K562 (cell line): ENCODE measurements around the gene AASS.

ENCODE experiments used
- EZH2 ChIP-seq: IDR thresholded peaks from 2 replicates; pipeline ENCODE4 v1.6.1; 2012; ENCODE audit warnings: low read depth, mild to moderate bottlenecking, inconsistent platforms, low read length, borderline replicate concordance
- FOS ChIP-seq: IDR thresholded peaks from 3 replicates; pipeline ENCODE4 v1.6.1; 2011; ENCODE audit not compliant: insufficient read length; ENCODE audit errors: extremely low read depth
- GTF2A2 ChIP-seq: IDR thresholded peaks from 2 replicates; pipeline ENCODE4 v1.6.1; 2016; ENCODE audit warnings: mild to moderate bottlenecking, missing genetic modification characterization, missing compliant biosample characterization
- MTA3 ChIP-seq: fragments of 450-650 bp; formaldehyde crosslinking; IDR thresholded peaks from 2 replicates; pipeline ENCODE4 v1.6.1; 2017; ENCODE audit warnings: mild to moderate bottlenecking, borderline replicate concordance
- NR3C1 ChIP-seq: sonication (generic); formaldehyde crosslinking; IDR thresholded peaks from 2 replicates; pipeline ENCODE4 v1.8.1; 2022; ENCODE audit warnings: missing genetic modification reagents
- PRPF4 ChIP-seq: fragments of 200-400 bp; formaldehyde crosslinking; IDR thresholded peaks from one replicate; pipeline ENCODE4 v1.6.1; 2017; ENCODE audit warnings: low read length, low read depth, mild to moderate bottlenecking; ENCODE audit not compliant: insufficient read depth, poor library complexity, severe bottlenecking
- RAD51 ChIP-seq: fragments of 450-650 bp; IDR thresholded peaks from 2 replicates; pipeline ENCODE4 v1.7.1; 2016; ENCODE audit warnings: low read depth, mild to moderate bottlenecking, borderline replicate concordance
- SP2 ChIP-seq: IDR thresholded peaks from 2 replicates; pipeline ENCODE4 v1.6.1; 2011; ENCODE audit warnings: mild to moderate bottlenecking, low read depth, low read length, moderate library complexity; ENCODE audit not compliant: poor library complexity, severe bottlenecking; ENCODE audit errors: extremely low read depth
- ZBTB7A ChIP-seq: IDR thresholded peaks from 2 replicates; pipeline ENCODE4 v1.6.1; 2011; ENCODE audit warnings: low read depth, mild to moderate bottlenecking, low read length, moderate library complexity, borderline replicate concordance; ENCODE audit not compliant: control insufficient read depth
- ZNF644 ChIP-seq: fragments of 200-800 bp; sonication (Bioruptor generic); IDR thresholded peaks from 2 replicates; pipeline ENCODE4 v1.6.1; 2016; ENCODE audit warnings: low read depth, missing genetic modification characterization, missing compliant biosample characterization
- TF ChIP-seq, protein P1 (sequence below): sonication (generic); formaldehyde crosslinking; IDR thresholded peaks from 2 replicates; pipeline ENCODE4 v1.5.0; 2020; ENCODE audit warnings: missing genetic modification reagents
- TF ChIP-seq, protein P2 (sequence below), 3 experiments: IDR thresholded peaks in 2 of 3; conservative IDR thresholded peaks in 1 of 3; 2 replicates each; pipeline ENCODE4 v1.5.1; 2011 to 2012; ENCODE audit warnings: low read length in 3 of 3, mild to moderate bottlenecking in 3 of 3, control low read depth in 2 of 3, improper control_type of control experiment in 1 of 3, inconsistent platforms in 1 of 3, low read depth in 1 of 3, mixed read lengths in 1 of 3, moderate library complexity in 1 of 3; ENCODE audit not compliant: insufficient read depth in 2 of 3
- TF ChIP-seq, protein P3 (sequence below), 2 experiments: fragments of 450-650 bp in 1 of 2; sonication (generic) in 1 of 2; formaldehyde crosslinking; conservative IDR thresholded peaks; 2 replicates each; pipeline versions ENCODE4 v1.4.0 to v1.8.1; 2020 to 2022; ENCODE audit warnings: mild to moderate bottlenecking in 1 of 2, missing genetic modification reagents in 1 of 2
- TF ChIP-seq, protein P4 (sequence below): fragments of 450-650 bp; IDR thresholded peaks from 2 replicates; pipeline ENCODE4 v1.6.1; 2016

DNA sequence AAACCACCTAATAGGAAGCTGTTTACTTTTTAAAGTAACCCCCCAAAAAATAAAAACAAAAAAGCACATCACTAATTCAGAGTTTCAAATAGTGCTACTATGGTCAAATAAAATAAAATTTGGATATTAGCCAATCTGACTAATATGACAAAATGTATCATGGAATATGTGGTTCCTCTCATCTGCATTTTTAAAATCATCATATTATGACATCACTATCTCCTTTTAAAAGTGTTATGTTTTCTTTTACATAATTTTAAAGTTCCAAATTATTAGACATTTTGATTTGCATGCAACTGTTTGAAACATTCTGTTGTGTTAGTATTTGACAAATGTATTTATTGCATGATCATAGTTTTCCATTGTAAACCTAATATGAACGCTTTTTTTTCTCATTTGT, 110.4 kb downstream of the AASS start:
- TF ChIP-seq, protein P1, sequence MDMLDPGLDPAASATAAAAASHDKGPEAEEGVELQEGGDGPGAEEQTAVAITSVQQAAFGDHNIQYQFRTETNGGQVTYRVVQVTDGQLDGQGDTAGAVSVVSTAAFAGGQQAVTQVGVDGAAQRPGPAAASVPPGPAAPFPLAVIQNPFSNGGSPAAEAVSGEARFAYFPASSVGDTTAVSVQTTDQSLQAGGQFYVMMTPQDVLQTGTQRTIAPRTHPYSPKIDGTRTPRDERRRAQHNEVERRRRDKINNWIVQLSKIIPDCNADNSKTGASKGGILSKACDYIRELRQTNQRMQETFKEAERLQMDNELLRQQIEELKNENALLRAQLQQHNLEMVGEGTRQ (CRISPR knock-in tag) = no peak
- TF ChIP-seq, protein P2, sequence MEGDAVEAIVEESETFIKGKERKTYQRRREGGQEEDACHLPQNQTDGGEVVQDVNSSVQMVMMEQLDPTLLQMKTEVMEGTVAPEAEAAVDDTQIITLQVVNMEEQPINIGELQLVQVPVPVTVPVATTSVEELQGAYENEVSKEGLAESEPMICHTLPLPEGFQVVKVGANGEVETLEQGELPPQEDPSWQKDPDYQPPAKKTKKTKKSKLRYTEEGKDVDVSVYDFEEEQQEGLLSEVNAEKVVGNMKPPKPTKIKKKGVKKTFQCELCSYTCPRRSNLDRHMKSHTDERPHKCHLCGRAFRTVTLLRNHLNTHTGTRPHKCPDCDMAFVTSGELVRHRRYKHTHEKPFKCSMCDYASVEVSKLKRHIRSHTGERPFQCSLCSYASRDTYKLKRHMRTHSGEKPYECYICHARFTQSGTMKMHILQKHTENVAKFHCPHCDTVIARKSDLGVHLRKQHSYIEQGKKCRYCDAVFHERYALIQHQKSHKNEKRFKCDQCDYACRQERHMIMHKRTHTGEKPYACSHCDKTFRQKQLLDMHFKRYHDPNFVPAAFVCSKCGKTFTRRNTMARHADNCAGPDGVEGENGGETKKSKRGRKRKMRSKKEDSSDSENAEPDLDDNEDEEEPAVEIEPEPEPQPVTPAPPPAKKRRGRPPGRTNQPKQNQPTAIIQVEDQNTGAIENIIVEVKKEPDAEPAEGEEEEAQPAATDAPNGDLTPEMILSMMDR (IDR thresholded peaks at IDR 0.05 in 2 of 3, conservative IDR thresholded peaks at IDR 0.05 in 1 of 3; ENCODE audit: insufficient read depth in 2 of 3, low read depth in 1 of 3, low read length in 3 of 3) = no peak
- TF ChIP-seq FOS = no peak
- TF ChIP-seq ZNF644 (tag) = no peak
- TF ChIP-seq, protein P3, sequence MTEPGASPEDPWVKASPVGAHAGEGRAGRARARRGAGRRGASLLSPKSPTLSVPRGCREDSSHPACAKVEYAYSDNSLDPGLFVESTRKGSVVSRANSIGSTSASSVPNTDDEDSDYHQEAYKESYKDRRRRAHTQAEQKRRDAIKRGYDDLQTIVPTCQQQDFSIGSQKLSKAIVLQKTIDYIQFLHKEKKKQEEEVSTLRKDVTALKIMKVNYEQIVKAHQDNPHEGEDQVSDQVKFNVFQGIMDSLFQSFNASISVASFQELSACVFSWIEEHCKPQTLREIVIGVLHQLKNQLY (CRISPR knock-in tag; conservative IDR thresholded peaks at IDR 0.05) = no peak
- no peak for TF ChIP-seq EZH2
- TF ChIP-seq, protein P4, sequence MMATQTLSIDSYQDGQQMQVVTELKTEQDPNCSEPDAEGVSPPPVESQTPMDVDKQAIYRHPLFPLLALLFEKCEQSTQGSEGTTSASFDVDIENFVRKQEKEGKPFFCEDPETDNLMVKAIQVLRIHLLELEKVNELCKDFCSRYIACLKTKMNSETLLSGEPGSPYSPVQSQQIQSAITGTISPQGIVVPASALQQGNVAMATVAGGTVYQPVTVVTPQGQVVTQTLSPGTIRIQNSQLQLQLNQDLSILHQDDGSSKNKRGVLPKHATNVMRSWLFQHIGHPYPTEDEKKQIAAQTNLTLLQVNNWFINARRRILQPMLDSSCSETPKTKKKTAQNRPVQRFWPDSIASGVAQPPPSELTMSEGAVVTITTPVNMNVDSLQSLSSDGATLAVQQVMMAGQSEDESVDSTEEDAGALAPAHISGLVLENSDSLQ = no peak
- TF ChIP-seq GTF2A2 (tag) = no peak
- TF ChIP-seq ZBTB7A = no peak
- no peak for TF ChIP-seq RAD51
- no peak for TF ChIP-seq PRPF4
- no peak for TF ChIP-seq SP2
- no peak for TF ChIP-seq NR3C1 (CRISPR knock-in tag)
- no peak for TF ChIP-seq MTA3
